ENCODE data around the gene PAX5.
"Not testable (repeated sequence)": the region's sequence is repeated elsewhere in the genome, so short reads cannot be mapped to it uniquely, and the experiment has no call there.

The PAX5 gene

GRCh38 chr9:36874921-36875320 lies 159.1 kb downstream of the PAX5 start:
- in situ Hi-C loops (cut with MboI; ENCODE audit: low pct_unique_long_range_greater_than_20kb, low sequenced_read_pairs, unreplicated experiment), result no loop called here
- no peak for TF ChIP-seq CTCF (IDR thresholded peaks at IDR 0.05; ENCODE audit: extremely low read depth, insufficient read depth, missing control alignments)
- no peak for DNase-seq (ENCODE audit: low spot score)

- no peak for TF ChIP-seq CTCF (IDR thresholded peaks at IDR 0.05; ENCODE audit: extremely low read depth, insufficient read depth, missing control alignments)
- no peak for DNase-seq (ENCODE audit: low spot score)
- in situ Hi-C loops (cut with MboI; ENCODE audit: low pct_unique_long_range_greater_than_20kb, low sequenced_read_pairs, unreplicated experiment), result no loop called here
These were observed 159.8 kb downstream of the PAX5 start for GRCh38 chr9:36874261-36874660.

GRCh38 chr9:36873247-36873875 lies 160.7 kb downstream of the PAX5 start:
- in situ Hi-C loops (cut with MboI; ENCODE audit: low pct_unique_long_range_greater_than_20kb, low sequenced_read_pairs, unreplicated experiment), result no loop called here
- peak; percentile 92 for TF ChIP-seq CTCF (IDR thresholded peaks at IDR 0.05; ENCODE audit: extremely low read depth, insufficient read depth, missing control alignments)
- peak; percentile 84 for DNase-seq (ENCODE audit: low spot score)

- TF ChIP-seq CTCF (IDR thresholded peaks at IDR 0.05; ENCODE audit: extremely low read depth, insufficient read depth, missing control alignments), result no peak
- in situ Hi-C loops (cut with MboI; ENCODE audit: low pct_unique_long_range_greater_than_20kb, low sequenced_read_pairs, unreplicated experiment), result no loop called here
- DNase-seq (ENCODE audit: low spot score), result no peak
These were observed 161.4 kb downstream of the PAX5 start for GRCh38 chr9:36872641-36873040.

- in situ Hi-C loops (cut with MboI; ENCODE audit: low pct_unique_long_range_greater_than_20kb, low sequenced_read_pairs, unreplicated experiment), result no loop called here
- TF ChIP-seq CTCF (IDR thresholded peaks at IDR 0.05; ENCODE audit: extremely low read depth, insufficient read depth, missing control alignments), result no peak
- DNase-seq (ENCODE audit: low spot score), result no peak
These were observed 162.5 kb downstream of the PAX5 start for GRCh38 chr9:36871606-36872005.

- TF ChIP-seq CTCF (IDR thresholded peaks at IDR 0.05; ENCODE audit: extremely low read depth, insufficient read depth, missing control alignments), result no peak
- in situ Hi-C loops (cut with MboI; ENCODE audit: low pct_unique_long_range_greater_than_20kb, low sequenced_read_pairs, unreplicated experiment), result no loop called here
- DNase-seq (ENCODE audit: low spot score), result no peak
These were observed 163.1 kb downstream of the PAX5 start for GRCh38 chr9:36870960-36871359.

- DNase-seq (ENCODE audit: low spot score); in situ Hi-C loops (cut with MboI; ENCODE audit: low pct_unique_long_range_greater_than_20kb, low sequenced_read_pairs, unreplicated experiment): not testable (repeated sequence)
These were observed 164.5 kb downstream of the PAX5 start for GRCh38 chr9:36869605-36870004.

Measured in GM13977 (cell line).